K562 (cell line): ENCODE results near the gene BRAF.

Experiments used
- ELF4 ChIP-seq: fragments of 450-650 bp; formaldehyde crosslinking; IDR thresholded peaks from 2 replicates; pipeline ENCODE4 v1.4.0; 2022; ENCODE audit warnings: missing genetic modification characterization
- EZH2 ChIP-seq: IDR thresholded peaks from 2 replicates; pipeline ENCODE4 v1.6.1; 2012; ENCODE audit warnings: low read depth, mild to moderate bottlenecking, inconsistent platforms, low read length, borderline replicate concordance
- HDGF ChIP-seq: fragments of 450-650 bp; IDR thresholded peaks from 2 replicates; pipeline ENCODE4 v1.6.1; 2016
- MECOM ChIP-seq: fragments of 250-450 bp; sonication (Bioruptor Pico); IDR thresholded peaks from 2 replicates; pipeline ENCODE4 v1.8.0; 2022; ENCODE audit warnings: inconsistent platforms
- NFRKB ChIP-seq: fragments of 450-650 bp; IDR thresholded peaks from 2 replicates; pipeline ENCODE4 v1.6.1; 2016; ENCODE audit warnings: low read depth
- PHF8 ChIP-seq: fragments of 200-600 bp; sonication (generic); IDR thresholded peaks from 2 replicates; pipeline ENCODE4 v1.6.1; 2012; ENCODE audit warnings: mixed run types, mild to moderate bottlenecking, inconsistent platforms, low read length, moderate library complexity, borderline replicate concordance
- POLR2A ChIP-seq: fragments of 450-650 bp; conservative IDR thresholded peaks from 2 replicates; pipeline ENCODE4 v1.6.1; 2016
- RNF2 ChIP-seq: sonication (generic); IDR thresholded peaks from 2 replicates; pipeline ENCODE4 v1.6.1; 2016
- SIN3B ChIP-seq: fragments of 450-650 bp; IDR thresholded peaks from 2 replicates; pipeline ENCODE4 v1.6.1; 2017; ENCODE audit warnings: low read depth, mild to moderate bottlenecking, moderate library complexity
- ZNF347 ChIP-seq: fragments of 450-650 bp; formaldehyde crosslinking; IDR thresholded peaks from 2 replicates; pipeline ENCODE4 v1.4.0; 2020; ENCODE audit warnings: low read depth, mild to moderate bottlenecking, moderate library complexity
- TF ChIP-seq, protein P1 (sequence below), 3 experiments: IDR thresholded peaks in 2 of 3; conservative IDR thresholded peaks in 1 of 3; 2 replicates each; pipeline ENCODE4 v1.5.1; 2011 to 2012; ENCODE audit warnings: low read length in 3 of 3, mild to moderate bottlenecking in 3 of 3, control low read depth in 2 of 3, improper control_type of control experiment in 1 of 3, inconsistent platforms in 1 of 3, low read depth in 1 of 3, mixed read lengths in 1 of 3, moderate library complexity in 1 of 3; ENCODE audit not compliant: insufficient read depth in 2 of 3
- TF ChIP-seq, protein P2 (sequence below): IDR thresholded peaks from 3 replicates; pipeline ENCODE4 v1.6.1; 2011; ENCODE audit warnings: borderline replicate concordance, mild to moderate bottlenecking; ENCODE audit not compliant: insufficient read length, insufficient read depth

DNA sequence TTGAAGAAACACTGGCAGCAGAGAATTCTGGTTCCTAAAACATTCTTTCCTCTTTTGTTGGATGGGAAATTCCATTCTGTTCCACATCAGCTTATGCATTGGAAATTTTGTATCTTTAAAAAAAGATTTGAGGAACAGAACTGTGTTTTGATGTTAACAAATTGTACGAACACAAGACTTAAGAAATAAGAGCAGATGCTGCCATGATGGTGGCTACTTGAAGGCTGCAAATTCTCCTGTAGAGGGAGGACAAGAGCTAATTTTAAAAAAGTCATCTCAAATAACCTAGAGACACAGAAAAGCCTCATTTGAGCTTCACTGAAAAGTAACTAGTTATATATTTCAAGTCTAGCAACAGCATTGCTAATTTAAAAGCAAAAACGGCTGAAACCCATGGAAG, 198.4 kb downstream of the BRAF start:
- TF ChIP-seq SIN3B (no peak), HDGF (no peak), NFRKB (no peak), RNF2 (no peak), ELF4 (CRISPR knock-in tag) (no peak), MECOM (CRISPR knock-in tag) (no peak), PHF8 (no peak), EZH2 (no peak), POLR2A (no peak), ZNF347 (CRISPR knock-in tag) (no peak)
- TF ChIP-seq, protein P1, sequence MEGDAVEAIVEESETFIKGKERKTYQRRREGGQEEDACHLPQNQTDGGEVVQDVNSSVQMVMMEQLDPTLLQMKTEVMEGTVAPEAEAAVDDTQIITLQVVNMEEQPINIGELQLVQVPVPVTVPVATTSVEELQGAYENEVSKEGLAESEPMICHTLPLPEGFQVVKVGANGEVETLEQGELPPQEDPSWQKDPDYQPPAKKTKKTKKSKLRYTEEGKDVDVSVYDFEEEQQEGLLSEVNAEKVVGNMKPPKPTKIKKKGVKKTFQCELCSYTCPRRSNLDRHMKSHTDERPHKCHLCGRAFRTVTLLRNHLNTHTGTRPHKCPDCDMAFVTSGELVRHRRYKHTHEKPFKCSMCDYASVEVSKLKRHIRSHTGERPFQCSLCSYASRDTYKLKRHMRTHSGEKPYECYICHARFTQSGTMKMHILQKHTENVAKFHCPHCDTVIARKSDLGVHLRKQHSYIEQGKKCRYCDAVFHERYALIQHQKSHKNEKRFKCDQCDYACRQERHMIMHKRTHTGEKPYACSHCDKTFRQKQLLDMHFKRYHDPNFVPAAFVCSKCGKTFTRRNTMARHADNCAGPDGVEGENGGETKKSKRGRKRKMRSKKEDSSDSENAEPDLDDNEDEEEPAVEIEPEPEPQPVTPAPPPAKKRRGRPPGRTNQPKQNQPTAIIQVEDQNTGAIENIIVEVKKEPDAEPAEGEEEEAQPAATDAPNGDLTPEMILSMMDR (IDR thresholded peaks at IDR 0.05 in 2 of 3, conservative IDR thresholded peaks at IDR 0.05 in 1 of 3; ENCODE audit: insufficient read depth in 2 of 3, low read depth in 1 of 3, low read length in 3 of 3), result peak; percentile 16 to 61 (median 57); a peak in 5 of 6 replicates
- TF ChIP-seq, protein P2, sequence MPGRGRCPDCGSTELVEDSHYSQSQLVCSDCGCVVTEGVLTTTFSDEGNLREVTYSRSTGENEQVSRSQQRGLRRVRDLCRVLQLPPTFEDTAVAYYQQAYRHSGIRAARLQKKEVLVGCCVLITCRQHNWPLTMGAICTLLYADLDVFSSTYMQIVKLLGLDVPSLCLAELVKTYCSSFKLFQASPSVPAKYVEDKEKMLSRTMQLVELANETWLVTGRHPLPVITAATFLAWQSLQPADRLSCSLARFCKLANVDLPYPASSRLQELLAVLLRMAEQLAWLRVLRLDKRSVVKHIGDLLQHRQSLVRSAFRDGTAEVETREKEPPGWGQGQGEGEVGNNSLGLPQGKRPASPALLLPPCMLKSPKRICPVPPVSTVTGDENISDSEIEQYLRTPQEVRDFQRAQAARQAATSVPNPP, result no peak
